Panc1 (cell line): ENCODE results near the gene VAV3.

ENCODE experiments used
- CTCF ChIP-seq: fragments of 450-650 bp; IDR thresholded peaks from 2 replicates; pipeline ENCODE4 v1.5.1; 2017; ENCODE audit warnings: mild to moderate bottlenecking
- POLR2AphosphoS5 ChIP-seq: IDR thresholded peaks from 2 replicates; pipeline ENCODE4 v1.6.1; 2012; ENCODE audit warnings: mild to moderate bottlenecking, low read depth, low read length, moderate library complexity

- TF ChIP-seq POLR2AphosphoS5 (no peak), CTCF (no peak)
These were observed 10.9 kb downstream of the VAV3 start for GRCh38 chr1:107954126-107954525.
